Ishikawa (cell line): ENCODE data around the gene PRDM8.

Source experiments
- CEBPB ChIP-seq: IDR thresholded peaks from 2 replicates; pipeline ENCODE4 v1.6.1; 2012
- CREB1 ChIP-seq: IDR thresholded peaks from 2 replicates; pipeline ENCODE4 v1.6.1; 2012; ENCODE audit warnings: low read depth
- EGR1 ChIP-seq: IDR thresholded peaks from 2 replicates; pipeline ENCODE4 v1.6.1; 2012
- EP300 ChIP-seq: IDR thresholded peaks from 2 replicates; pipeline ENCODE4 v1.6.1; 2012; ENCODE audit warnings: borderline replicate concordance
- FOXM1 ChIP-seq: IDR thresholded peaks from 2 replicates; pipeline ENCODE4 v1.6.1; 2012; ENCODE audit warnings: low read depth, borderline replicate concordance
- MAX ChIP-seq: IDR thresholded peaks from 2 replicates; pipeline ENCODE4 v1.6.1; 2012
- RAD21 ChIP-seq: IDR thresholded peaks from 2 replicates; pipeline ENCODE4 v1.6.1; 2012; ENCODE audit warnings: low read depth
- TAF1 ChIP-seq: IDR thresholded peaks from 2 replicates; pipeline ENCODE4 v1.6.1; 2012; ENCODE audit warnings: low read depth, mild to moderate bottlenecking
- TCF12 ChIP-seq: IDR thresholded peaks from 2 replicates; pipeline ENCODE4 v1.6.1; 2012; ENCODE audit warnings: low read depth
- USF1 ChIP-seq: IDR thresholded peaks from 2 replicates; pipeline ENCODE4 v1.6.1; 2012
- YY1 ChIP-seq: IDR thresholded peaks from 2 replicates; pipeline ENCODE4 v1.6.1; 2012; ENCODE audit warnings: low read depth
- ZBTB7A ChIP-seq: IDR thresholded peaks from 2 replicates; pipeline ENCODE4 v1.6.1; 2012; ENCODE audit warnings: low read depth

GRCh38 chr4:80180743-80181142, 16.6 kb upstream of the PRDM8 start:
- TF ChIP-seq TCF12: no peak
- no peak for TF ChIP-seq TAF1
- TF ChIP-seq ZBTB7A: no peak
- no peak for TF ChIP-seq EP300
- no peak for TF ChIP-seq EGR1
- no peak for TF ChIP-seq RAD21
- TF ChIP-seq USF1: no peak
- no peak for TF ChIP-seq YY1
- no peak for TF ChIP-seq CEBPB
- no peak for TF ChIP-seq FOXM1
- TF ChIP-seq CREB1: no peak
- no peak for TF ChIP-seq MAX
